ENCODE results near the gene CDT1. TPM values are rescaled to one million over a fixed set of nuclear protein-coding genes. Genes with fewer than 3 reads are reported as not detected.
A peak's percentile ranks its signal among the peaks of the same experiment; 100 is the strongest.

Gene CDT1
- total and polyA plus RNA-seq, 9 donors = 2.7 to 17.3 (median 12.1) TPM

DNA sequence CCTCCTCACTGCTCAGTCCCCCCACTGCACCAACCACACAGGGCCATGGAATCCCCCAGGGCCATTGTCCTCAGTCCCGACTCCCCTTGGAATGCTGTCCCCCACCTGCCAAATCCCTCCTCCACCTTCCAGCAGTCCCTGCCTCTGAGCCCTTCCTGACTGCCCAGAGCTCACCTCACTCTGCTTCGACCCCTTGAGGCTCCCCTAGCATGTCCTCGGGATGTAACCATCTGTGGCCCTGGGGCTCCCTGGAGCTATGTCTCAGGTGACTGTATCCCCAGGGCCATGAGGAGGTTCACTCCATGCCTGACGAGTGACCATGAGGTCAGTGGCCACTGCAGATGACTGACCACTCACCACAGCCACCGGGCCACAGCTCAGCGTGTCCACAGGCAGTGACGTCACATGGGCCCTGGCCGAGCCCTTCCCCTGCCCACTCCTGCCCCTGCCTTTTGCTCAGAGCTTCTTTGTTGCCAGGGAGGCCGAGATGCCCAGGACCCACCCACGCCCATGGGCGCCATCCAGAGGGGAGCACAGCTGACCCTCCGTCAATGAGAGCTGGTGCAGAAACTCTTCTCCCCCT, 10.8 kb upstream of the CDT1 start:
- Histone ChIP-seq H3K4me1 (ENCODE audit: control insufficient read depth, insufficient read depth, low read length) (peaks cover 9% of the 10 kb centered on the region), H3K36me3 (ENCODE audit: control insufficient read depth, insufficient read depth, low read length) (no peaks in the 10 kb centered on the region), H3K4me3 (ENCODE audit: low read length) (no peak overlapping the region), H3K27me3 (ENCODE audit: control insufficient read depth, insufficient read depth, low read length) (peaks cover 43% of the 10 kb centered on the region), H3K9me3 (replicated peaks; ENCODE audit: control insufficient read depth, low read depth, low read length) (no peaks in the 10 kb centered on the region), H3K27ac (ENCODE audit: low read length) (no peak overlapping the region)
- no peak for DNase-seq
- WGBS (ENCODE audit: insufficient coverage) = 79% methylated on average over 11 of the region's 12 CpGs

DNA sequence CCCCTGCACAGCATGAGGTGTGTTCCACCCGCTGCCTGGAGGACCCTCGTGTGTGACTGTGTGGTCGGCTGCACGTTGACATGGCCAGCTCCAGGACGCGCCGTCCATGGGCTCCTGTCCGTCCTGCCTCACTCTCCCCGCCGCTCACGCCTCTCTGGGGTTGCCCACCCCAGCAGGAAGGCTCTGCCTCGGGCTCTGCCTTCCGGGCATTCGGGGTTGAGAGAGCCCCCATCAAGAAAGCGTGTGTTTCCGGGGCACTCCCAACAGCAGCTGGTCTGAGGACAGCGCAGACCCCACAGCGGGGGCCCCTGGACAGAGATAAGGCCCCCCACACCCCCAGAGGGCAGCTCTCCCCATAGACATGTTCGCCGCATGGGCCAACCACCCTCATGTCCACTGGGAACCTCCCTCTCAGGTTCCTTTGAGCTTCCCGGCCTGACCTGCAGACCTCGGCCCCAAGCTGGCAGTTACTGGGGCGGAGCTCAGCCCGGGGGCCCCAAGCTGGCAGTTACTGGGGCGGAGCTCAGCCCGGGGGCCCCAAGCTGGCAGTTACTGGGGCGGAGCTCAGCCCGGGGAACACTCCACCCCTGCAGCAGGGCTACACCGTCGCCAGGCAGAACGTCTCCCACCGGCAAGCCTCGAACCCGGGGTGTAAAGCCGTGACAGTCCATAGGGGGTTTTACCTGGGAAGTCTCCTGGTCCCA, 10.2 kb upstream of the CDT1 start:
- H3K9me3 ChIP-seq (replicated peaks; ENCODE audit: control insufficient read depth, low read depth, low read length) = no peaks in the 10 kb centered on the region
- peaks cover 39% of the 10 kb centered on the region for H3K27me3 ChIP-seq (ENCODE audit: control insufficient read depth, insufficient read depth, low read length)
- no peak overlapping the region for H3K4me3 ChIP-seq (ENCODE audit: low read length)
- H3K27ac ChIP-seq (ENCODE audit: low read length) = no peak overlapping the region
- no peak for DNase-seq
- no peaks in the 10 kb centered on the region for H3K36me3 ChIP-seq (ENCODE audit: control insufficient read depth, insufficient read depth, low read length)
- WGBS (ENCODE audit: insufficient coverage) = 39% methylated on average over 30 of the region's 35 CpGs
- H3K4me1 ChIP-seq (ENCODE audit: control insufficient read depth, insufficient read depth, low read length) = peaks cover 9% of the 10 kb centered on the region

DNA sequence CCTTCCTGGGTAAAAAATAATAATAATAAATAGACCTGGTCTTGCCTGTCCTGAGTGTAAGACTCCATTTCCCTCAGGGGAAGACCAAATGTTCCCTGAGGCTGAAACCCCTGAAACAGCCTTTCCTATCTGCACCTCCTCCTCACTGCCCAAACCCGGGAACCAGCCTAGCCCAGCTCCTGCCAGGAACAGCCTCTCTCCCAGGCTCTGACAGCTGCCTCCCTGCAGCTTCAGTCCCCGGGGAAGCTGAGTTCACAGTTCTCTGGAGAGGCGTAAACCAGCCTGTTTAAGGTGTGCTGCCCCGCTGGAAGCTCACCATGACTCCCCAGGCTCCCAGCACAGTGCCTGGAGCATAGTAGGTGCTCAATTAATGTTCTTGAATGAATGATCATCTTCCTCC, 7.3 kb upstream of the CDT1 start:
- Histone ChIP-seq H3K4me3 (ENCODE audit: low read length) (no peak overlapping the region), H3K36me3 (ENCODE audit: control insufficient read depth, insufficient read depth, low read length) (no peaks in the 10 kb centered on the region), H3K27ac (ENCODE audit: low read length) (no peak overlapping the region), H3K4me1 (ENCODE audit: control insufficient read depth, insufficient read depth, low read length) (peaks cover 2% of the 10 kb centered on the region), H3K9me3 (replicated peaks; ENCODE audit: control insufficient read depth, low read depth, low read length) (no peaks in the 10 kb centered on the region), H3K27me3 (ENCODE audit: control insufficient read depth, insufficient read depth, low read length) (peaks cover 29% of the 10 kb centered on the region)
- 55% methylated on average over 4 of the region's 4 CpGs for WGBS (ENCODE audit: insufficient coverage)
- no peak for DNase-seq

DNA sequence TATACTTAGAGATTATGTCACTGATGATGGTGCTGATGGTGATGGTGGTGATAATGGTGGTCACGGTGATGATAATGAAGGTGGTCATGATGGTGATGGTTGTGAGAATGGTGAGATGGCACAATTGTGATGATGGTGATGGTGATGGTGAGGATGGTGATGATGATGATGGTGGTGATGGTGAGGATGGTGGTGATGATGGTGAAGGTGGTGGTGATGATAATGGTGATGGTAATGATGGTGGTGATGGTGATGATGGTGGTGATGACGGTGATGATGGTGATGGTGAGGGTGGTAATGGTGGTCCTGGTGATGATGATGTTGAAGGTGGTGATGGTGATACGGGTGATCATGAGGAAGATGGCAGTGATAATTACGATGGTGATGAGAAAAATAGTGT, 5.5 kb upstream of the CDT1 start:
- WGBS (ENCODE audit: insufficient coverage) = 96% methylated on average over 4 of the region's 4 CpGs
- no peak overlapping the region for H3K27ac ChIP-seq (ENCODE audit: low read length)
- DNase-seq = no peak
- no peaks in the 10 kb centered on the region for H3K9me3 ChIP-seq (replicated peaks; ENCODE audit: control insufficient read depth, low read depth, low read length)
- H3K36me3 ChIP-seq (ENCODE audit: control insufficient read depth, insufficient read depth, low read length) = no peaks in the 10 kb centered on the region
- H3K4me1 ChIP-seq (ENCODE audit: control insufficient read depth, insufficient read depth, low read length) = peaks cover 7% of the 10 kb centered on the region
- peaks cover 11% of the 10 kb centered on the region for H3K27me3 ChIP-seq (ENCODE audit: control insufficient read depth, insufficient read depth, low read length)
- H3K4me3 ChIP-seq (ENCODE audit: low read length) = no peak overlapping the region

DNA sequence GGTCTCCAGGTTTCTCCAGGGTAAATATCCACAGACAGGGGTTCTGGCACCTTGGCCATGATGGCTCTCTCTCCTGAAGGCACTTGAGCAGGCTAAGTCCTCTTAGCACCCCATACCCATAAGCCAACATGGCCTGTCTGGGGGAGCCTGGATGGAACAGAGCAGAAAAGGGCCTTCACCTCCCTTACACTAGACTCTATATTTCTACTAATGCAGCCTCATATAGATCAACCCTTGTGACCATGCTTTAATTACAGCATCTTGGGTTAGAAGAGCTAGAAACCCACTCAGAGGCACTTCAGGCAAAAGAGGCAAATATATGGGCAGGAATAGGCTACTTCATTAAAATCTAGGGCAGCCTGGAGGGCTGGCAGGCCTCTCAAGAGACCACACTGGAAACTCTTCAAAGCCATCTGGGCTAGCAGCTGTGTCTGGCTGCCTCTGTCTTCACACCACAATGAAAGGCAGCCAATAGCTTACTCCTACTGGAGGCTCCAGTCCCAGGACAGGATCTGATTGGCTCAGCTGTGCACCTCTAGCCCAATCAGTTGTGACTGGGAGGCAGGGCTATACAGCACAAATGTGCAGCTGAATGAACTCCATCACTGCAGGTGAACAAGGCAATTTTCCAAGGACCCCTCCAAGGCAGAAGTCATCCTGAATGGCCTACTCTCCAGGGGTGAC, 4.7 kb upstream of the CDT1 start:
- no peaks in the 10 kb centered on the region for H3K36me3 ChIP-seq (ENCODE audit: control insufficient read depth, insufficient read depth, low read length)
- DNase-seq = no peak

DNA sequence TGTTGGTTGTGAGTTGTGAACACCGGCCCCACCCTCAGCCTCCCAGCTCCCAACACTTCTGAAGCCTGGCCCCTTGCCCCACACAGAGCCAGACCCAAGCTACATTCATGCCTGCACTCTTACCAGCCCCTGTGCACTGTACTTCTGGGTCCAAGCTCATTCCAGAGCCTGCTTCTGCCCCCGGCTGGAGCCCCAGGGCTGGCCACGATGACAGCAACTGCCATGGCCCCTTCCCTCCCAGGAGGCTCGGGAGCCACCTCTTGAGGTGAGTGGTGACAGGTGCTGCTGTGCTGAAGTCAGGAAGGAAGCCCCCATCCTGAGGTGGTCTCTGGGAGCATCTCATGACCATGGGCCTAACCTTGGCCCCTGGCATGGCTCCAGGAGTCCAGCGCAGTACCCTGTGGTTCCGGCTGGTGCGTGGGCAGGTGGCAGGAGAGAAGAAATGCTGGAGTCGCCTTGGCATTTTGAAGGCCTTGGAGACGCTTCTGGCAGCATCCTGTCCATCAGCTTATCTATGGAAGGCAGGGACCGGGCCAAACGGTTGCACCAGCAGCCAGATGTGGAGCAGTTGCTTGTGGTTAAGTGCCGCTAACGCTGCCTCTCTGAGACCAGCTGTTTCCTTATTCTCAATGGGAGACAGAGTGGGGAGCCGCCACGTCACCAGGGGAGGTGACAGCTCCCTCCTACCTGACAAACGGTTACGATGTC, 3.9 kb upstream of the CDT1 start:
- no peak for DNase-seq
- H3K36me3 ChIP-seq (ENCODE audit: control insufficient read depth, insufficient read depth, low read length) = no peaks in the 10 kb centered on the region
- no peaks in the 10 kb centered on the region for H3K9me3 ChIP-seq (replicated peaks; ENCODE audit: control insufficient read depth, low read depth, low read length)
- H3K4me3 ChIP-seq (ENCODE audit: low read length) = no peak overlapping the region
- WGBS (ENCODE audit: insufficient coverage) = 70% methylated on average over 11 of the region's 17 CpGs
- peaks cover 13% of the 10 kb centered on the region for H3K4me1 ChIP-seq (ENCODE audit: control insufficient read depth, insufficient read depth, low read length)
- H3K27ac ChIP-seq (ENCODE audit: low read length) = no peak overlapping the region
- H3K27me3 ChIP-seq (ENCODE audit: control insufficient read depth, insufficient read depth, low read length) = peaks cover 3% of the 10 kb centered on the region

More for the DNA sequence above, 4.7 kb upstream of the CDT1 start:
- Histone ChIP-seq H3K27ac (ENCODE audit: low read length) (no peak overlapping the region), H3K9me3 (replicated peaks; ENCODE audit: control insufficient read depth, low read depth, low read length) (no peaks in the 10 kb centered on the region), H3K27me3 (ENCODE audit: control insufficient read depth, insufficient read depth, low read length) (peaks cover 3% of the 10 kb centered on the region), H3K4me1 (ENCODE audit: control insufficient read depth, insufficient read depth, low read length) (peaks cover 5% of the 10 kb centered on the region), H3K4me3 (ENCODE audit: low read length) (no peak overlapping the region)

DNA sequence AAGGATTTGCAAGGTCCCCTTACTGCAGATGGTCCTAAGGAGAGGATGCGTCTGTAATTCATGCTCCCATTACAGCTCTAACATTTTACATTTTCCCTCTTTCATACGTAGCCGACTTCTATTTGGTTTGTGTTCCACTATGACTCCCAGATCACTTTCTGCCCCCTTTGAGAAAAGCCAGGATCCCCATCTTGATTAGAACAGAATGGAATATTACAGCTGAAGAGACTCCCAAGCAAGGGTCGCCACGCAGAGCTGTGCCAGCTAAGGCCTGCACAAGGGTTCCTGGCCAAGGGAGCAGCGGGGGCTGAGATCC, 3.4 kb upstream of the CDT1 start:
- no peak overlapping the region for H3K27ac ChIP-seq (ENCODE audit: low read length)
- peaks cover under 1% of the 10 kb centered on the region for H3K27me3 ChIP-seq (ENCODE audit: control insufficient read depth, insufficient read depth, low read length)
- H3K9me3 ChIP-seq (replicated peaks; ENCODE audit: control insufficient read depth, low read depth, low read length) = no peaks in the 10 kb centered on the region
- H3K36me3 ChIP-seq (ENCODE audit: control insufficient read depth, insufficient read depth, low read length) = peaks cover 4% of the 10 kb centered on the region
- DNase-seq = no peak
- H3K4me3 ChIP-seq (ENCODE audit: low read length) = no peak overlapping the region
- 70% methylated on average over 5 of the region's 6 CpGs for WGBS (ENCODE audit: insufficient coverage)
- H3K4me1 ChIP-seq (ENCODE audit: control insufficient read depth, insufficient read depth, low read length) = peaks cover 18% of the 10 kb centered on the region

DNA sequence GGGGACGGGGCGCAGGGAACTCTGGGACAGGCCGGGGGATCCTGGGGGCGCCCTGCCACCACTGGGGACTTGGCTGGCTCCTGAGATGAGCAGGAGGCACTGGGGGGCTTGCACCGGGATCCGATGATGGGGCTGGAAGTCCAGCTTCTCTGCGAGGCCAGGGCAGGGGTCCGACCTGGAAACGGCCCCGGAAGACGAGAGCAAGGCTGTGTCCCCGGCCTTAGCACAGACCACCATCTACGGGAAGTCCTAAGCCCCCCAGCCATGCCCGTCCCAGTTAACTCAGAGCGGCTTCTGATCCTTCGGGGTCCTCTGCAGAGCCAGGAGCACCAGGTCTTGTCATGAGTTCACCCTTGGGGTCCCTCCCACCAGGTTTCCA, 573 bp downstream of the CDT1 start:
- Histone ChIP-seq H3K4me1 (ENCODE audit: control insufficient read depth, insufficient read depth, low read length) (peaks cover 44% of the 10 kb centered on the region), H3K27ac (ENCODE audit: low read length) (no peak overlapping the region), H3K9me3 (replicated peaks; ENCODE audit: control insufficient read depth, low read depth, low read length) (no peaks in the 10 kb centered on the region), H3K27me3 (ENCODE audit: control insufficient read depth, insufficient read depth, low read length) (no peaks in the 10 kb centered on the region), H3K36me3 (ENCODE audit: control insufficient read depth, insufficient read depth, low read length) (peaks cover 31% of the 10 kb centered on the region), H3K4me3 (ENCODE audit: low read length) (peak overlapping the region; percentile 40)
- no peak for DNase-seq
- under 1% methylated on average over 16 of the region's 16 CpGs for WGBS (ENCODE audit: insufficient coverage)

DNA sequence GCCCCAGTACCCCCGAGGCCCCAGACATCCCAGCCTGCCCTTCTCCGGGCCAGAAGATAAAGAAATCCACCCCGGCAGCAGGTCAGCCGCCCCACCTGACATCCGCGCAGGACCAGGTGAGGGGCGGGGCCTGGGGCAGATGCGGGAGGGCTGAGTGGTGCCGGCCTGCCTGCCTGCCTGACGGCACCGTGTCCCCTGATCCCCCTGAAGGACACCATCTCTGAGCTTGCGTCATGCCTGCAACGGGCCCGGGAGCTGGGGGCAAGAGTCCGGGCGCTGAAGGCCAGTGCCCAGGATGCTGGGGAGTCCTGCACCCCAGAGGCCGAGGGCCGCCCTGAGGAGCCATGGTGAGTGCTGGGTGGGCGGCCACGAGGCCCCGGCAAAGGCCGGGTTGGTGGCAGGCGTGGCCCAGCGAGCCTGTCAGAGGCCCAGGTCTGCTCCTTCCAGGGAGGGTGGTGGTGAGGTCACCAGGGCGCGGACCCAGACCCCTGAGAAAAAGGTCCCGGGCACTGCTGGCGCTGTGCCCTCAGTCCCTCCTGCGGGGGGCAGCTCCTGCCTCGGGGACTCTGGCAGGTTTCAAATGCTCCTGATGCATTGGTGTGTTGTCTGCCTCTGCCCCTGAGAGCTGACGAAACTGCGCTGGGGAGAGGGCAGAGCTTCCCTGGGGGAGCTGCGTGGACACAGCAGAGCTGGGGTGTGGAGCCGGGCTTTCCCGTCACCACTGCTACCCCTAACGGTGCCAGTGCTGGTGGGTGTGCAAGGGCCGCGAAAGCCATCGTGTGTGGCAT, 1.2 kb downstream of the CDT1 start:
- peaks cover 50% of the 10 kb centered on the region for H3K4me1 ChIP-seq (ENCODE audit: control insufficient read depth, insufficient read depth, low read length)
- 29% methylated on average over 35 of the region's 39 CpGs for WGBS (ENCODE audit: insufficient coverage)
- DNase-seq = no peak
- no peak overlapping the region for H3K27ac ChIP-seq (ENCODE audit: low read length)
- H3K27me3 ChIP-seq (ENCODE audit: control insufficient read depth, insufficient read depth, low read length) = no peaks in the 10 kb centered on the region
- H3K36me3 ChIP-seq (ENCODE audit: control insufficient read depth, insufficient read depth, low read length) = peaks cover 37% of the 10 kb centered on the region
- H3K4me3 ChIP-seq (ENCODE audit: low read length) = peak overlapping the region; percentile 40
- no peaks in the 10 kb centered on the region for H3K9me3 ChIP-seq (replicated peaks; ENCODE audit: control insufficient read depth, low read depth, low read length)

DNA sequence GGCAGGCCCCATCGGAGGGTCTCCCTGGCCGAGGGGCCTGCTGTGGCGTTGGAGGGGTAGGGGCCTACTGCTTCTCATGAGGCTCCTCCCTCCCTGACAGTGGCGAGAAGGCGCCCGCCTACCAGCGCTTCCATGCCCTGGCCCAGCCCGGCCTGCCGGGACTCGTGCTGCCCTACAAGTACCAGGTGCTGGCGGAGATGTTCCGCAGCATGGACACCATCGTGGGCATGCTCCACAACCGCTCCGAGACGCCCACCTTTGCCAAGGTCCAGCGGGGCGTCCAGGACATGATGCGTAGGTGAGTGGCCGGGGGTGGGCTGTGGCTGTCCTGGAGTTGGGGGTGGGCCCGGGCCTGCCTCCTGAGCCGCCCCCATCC, 1.7 kb downstream of the CDT1 start:
- Histone ChIP-seq H3K9me3 (replicated peaks; ENCODE audit: control insufficient read depth, low read depth, low read length) (no peaks in the 10 kb centered on the region), H3K36me3 (ENCODE audit: control insufficient read depth, insufficient read depth, low read length) (peaks cover 43% of the 10 kb centered on the region), H3K27ac (ENCODE audit: low read length) (no peak overlapping the region), H3K4me1 (ENCODE audit: control insufficient read depth, insufficient read depth, low read length) (peaks cover 56% of the 10 kb centered on the region), H3K4me3 (ENCODE audit: low read length) (no peak overlapping the region), H3K27me3 (ENCODE audit: control insufficient read depth, insufficient read depth, low read length) (no peaks in the 10 kb centered on the region)
- no peak for DNase-seq
- WGBS (ENCODE audit: insufficient coverage) = 88% methylated on average over 19 of the region's 22 CpGs

Data from muscle of leg (tissue), 11 donors.